Measurements from ENCODE around the gene NRL.

DNA sequence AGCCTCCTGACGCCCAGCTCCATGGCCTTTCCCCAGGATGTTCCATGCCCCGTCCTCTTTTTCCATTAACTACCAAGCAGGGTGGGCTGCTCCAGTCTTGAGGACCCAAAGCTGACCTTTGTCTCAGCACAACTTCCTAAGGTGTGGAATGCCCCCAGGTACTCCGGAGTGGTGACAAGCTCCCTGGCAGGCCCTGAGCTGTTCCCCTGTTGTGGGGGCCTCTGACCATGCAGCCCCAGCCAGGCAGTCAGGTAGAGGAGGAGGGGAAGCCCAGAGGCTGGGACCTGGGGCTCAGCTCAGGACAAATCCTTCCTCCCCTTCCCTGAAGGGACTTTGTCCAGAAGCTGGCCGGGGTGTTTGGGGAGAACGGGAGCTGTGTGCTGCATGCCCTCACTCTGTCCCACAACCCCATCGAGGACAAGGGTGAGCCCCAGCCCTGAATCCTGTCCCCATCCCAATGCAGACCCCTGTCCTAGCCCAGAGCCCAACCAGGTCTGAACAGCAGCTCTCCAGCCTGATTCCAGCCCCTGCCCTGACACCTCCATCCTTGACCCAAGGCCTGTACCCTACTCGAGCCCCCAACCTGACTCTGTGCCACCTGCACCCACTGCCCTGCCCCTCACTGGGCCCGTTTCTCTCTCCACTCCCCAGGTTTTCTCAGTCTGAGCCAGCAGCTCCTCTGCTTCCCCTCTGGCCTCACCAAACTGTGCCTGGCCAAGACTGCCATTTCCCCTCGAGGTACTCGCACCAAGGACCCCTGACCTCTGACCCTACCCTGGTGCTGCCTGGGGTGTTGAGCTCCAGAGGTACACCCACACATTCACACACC is 58.6 kb downstream of the NRL start:
- TF ChIP-seq CTCF (conservative IDR thresholded peaks at IDR 0.05) = no peak
- no peak for TF ChIP-seq EZH2 (IDR thresholded peaks at IDR 0.05; ENCODE audit: low read depth)

All from PC-9 (cell line).